Measurements from ENCODE around the gene NCKAP5. TPM values are rescaled to one million over a fixed set of nuclear protein-coding genes. Genes with fewer than 3 reads are reported as not detected.
"Not testable (repeated sequence)": the region's sequence is repeated elsewhere in the genome, so short reads cannot be mapped to it uniquely, and the experiment has no call there.

NCKAP5 gene
- total RNA-seq, 1 donor from 2014 or later, result 33.3 TPM

DNA sequence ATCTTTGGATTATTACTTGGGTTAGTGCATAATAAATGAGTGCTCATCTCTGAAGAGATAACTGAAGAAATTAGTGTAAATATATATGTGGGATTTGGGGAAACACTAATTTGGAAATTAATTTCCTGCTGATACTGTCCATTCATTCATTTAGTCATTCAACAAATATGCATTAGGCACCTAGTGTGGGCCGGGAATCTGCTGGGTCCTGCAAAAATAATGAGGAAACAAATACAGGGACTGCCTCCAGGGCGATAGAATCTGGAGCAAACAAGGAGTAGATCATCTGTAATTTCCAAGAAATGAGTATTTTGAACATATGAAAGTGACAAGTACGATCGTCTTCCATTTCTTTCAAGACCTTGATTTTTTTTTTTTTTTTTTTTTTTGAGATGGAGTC lies 694.5 kb downstream of the NCKAP5 start:
- no peak for DNase-seq

DNA sequence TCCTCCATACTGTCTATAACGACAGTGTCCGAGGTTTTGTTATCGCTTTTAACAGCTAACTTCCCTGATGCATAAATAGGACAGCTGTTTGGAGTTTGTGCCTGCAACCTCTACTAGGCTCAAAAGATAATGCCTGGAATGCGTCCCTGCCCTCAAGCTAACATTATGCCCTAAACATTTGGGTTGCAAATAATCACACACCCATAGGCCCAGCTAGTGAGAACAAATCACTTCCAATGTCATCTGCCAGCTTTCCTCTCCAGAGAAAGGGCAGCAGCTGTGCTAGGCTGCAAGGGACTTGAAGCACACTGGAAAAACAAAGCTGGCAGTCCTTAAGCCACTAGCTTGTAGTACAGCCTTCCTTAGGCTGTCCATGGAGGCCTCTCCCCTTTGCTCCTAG lies 696.4 kb downstream of the NCKAP5 start:
- peak; percentile 6 for DNase-seq

DNA sequence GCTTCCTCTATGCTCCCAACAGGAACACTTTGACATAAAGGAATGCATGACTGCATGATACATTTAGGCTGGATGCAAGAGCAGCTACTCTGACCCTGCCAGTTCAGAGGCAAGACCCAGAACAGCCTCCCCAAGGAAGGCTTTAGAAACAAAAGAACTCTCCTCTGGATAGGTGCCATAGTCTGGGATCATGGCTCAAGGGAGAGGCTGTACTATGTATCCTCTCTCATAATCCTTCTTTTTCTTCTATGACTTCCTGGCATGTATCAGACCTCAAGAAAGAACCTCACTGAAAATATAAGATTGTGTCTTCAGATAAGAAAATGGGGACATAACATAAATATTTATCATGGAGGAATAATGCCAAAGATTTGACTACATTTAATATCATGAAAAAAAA lies 704.3 kb downstream of the NCKAP5 start:
- DNase-seq, result no peak

DNA sequence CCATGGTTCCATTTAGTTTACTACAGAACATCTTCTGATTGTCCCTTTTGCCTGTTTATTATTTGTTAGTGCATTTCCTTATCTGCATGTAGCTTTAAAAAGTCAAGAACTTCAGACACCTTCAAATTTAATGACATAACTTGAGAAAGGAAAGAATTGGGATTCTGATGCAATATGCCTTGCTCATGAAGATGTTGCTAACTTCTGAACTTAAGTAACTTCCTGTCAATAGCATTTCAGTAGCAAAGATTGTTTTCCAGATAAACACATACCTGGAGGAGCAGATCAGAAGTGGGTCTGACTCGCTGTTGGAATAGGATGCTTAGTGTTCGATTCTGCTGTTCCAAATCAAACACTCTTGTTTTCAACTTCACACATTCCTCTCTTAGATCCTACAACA lies 708.0 kb downstream of the NCKAP5 start:
- no peak for DNase-seq

DNA sequence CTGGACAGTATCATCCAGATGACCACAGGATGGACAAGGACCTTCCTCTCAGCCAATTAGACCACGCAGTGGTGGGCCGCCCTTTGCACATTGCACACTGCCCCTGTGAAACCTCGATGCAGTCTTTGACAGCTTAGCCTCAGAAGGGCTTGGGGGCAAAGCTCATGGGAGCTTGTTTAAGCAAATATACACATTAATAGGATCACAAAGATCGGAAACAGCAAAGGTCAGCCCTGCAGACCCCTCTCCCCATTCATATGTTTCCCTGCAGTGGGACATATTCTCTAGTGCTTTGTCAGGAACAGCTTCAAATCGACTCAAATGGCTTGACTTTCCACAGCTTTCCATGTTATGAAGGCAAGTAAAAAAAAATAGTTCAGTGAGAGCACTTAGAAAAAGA lies 708.7 kb downstream of the NCKAP5 start:
- DNase-seq, result no peak

DNA sequence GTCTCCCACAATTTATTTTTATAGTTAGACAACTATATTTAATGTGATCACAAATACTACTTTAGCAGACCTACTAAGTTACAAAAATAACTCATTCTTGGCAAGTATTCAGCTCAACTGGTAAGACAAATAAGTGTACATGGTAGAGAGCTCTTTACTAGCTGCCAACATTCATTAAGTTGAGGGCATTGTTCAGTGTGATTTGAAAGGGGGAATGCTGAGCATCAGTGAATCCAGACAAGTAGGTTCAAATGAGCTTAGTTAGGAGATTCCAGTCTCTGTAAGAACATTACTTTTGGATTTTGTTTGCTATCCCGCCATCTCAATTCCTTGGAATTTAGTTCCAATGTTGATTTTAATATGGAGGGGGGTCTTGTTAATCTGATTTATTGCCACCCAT lies 710.9 kb downstream of the NCKAP5 start:
- DNase-seq, result no peak

DNA sequence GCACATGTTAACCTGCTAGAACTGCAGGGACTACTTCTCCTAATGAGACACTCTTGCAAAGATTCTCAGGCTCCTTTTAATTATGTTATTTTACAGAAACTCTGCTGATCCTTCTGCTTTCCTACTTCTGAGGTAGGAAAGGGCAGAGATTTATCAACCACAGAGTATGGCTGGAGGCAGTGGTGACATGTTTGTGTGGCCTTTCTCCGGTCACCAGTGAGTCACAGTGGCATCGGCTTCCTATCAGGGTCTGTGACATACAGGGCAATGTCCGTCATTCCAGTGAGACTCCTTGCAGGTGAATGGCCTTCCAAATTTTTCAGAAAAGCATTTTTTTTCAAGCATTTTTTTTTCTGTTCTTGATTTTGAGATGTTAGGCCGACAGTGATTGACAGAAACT lies 717.6 kb downstream of the NCKAP5 start:
- DNase-seq, result no peak

DNA sequence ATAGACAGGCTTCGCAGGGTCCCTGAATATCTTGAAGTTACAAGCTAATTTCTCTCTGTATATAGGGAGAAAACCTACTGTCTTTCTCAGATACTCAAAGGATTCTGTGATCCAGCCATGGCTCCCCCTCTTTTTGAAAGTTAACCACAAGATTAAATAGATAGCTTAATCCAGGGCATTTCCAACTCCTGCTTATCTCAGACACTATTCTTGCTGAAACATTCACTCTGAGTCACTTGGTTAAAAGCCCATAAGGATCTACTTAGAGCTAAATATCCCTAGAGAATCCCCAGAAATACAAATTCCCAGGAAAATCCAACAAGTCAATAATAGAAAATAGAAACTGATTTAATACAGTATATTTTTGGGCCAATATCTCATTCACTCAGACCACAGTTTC lies 719.1 kb downstream of the NCKAP5 start:
- DNase-seq, result peak; percentile 3

DNA sequence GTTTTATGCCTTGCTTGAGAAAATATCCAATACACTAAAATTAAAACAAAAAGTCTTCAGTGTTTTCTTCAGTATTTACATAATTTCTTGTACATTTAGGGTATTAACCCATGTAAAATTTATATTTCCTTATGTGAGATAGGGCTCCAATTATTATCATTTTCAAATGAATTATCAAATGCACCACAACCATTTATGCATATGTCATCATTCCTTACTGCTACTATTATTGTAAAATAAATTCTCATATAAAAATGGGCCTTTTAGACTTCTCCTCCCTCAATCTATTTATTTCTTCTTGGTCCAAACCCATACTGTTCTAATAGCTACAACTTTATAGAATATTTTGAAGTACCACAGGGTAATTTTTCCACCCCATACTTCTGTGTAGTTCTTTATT lies 722.9 kb downstream of the NCKAP5 start:
- no peak for DNase-seq

DNA sequence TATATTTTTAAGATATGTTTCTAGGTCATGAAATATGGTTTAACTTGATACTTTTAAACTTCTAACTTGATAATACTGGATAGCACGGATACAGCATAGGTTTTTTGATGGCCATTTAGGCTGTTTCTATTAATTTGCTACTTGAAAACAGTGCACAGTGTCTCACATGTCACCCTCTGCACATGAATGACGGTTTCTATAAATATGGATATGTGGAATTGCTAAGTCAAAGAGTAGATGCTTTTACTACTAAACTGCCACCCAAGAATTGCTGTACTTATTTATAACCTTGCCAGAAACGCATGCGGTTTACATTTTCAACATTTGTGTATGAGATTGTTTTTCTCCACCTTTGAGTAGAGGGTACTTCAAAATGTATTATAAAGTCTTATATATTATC lies 723.7 kb downstream of the NCKAP5 start:
- DNase-seq, result no peak

DNA sequence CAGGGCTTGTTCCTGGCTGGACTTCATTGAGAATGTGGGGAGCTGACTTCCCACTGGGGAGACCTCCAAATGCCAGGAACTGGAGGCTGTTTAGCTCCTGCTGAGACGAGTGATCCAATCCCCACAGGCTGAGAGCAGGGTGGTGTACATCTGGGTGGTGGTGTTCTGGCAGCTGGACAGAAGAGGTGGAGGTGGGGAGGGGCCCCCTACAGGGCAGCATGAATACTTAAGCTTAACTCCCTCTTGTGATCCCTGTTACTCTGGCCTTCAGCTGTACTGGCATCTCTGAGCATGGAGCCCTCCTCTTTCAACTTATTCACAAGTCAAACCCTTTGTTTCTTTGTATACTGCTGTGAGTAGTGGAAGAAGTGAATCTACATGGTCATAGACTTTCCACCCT lies 730.5 kb downstream of the NCKAP5 start:
- no peak for DNase-seq

DNA sequence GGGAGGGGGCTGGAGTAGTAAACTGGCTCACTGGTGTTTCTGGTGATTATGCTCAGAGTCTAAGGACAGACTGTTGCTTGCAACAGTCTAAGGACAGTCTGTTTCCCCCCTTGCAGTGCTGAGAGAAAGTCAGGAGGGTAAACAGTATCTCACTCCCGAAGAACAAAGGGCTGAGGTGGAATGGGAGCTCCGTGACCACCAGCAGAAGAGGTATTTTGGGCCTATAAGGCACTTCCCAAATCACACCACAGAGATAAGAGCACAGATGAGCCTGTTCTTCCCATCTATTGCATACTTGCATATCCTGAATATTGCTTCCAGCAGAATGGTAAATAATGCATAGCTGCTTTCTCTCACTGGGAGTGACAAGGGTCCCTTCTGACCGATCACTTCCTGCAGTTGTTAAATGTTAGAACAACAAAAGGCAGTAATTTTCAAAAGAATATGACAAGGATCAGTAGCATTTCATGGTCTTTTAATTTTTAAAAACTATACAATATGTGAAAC lies 737.9 kb downstream of the NCKAP5 start:
- DNase-seq, result no peak

DNA sequence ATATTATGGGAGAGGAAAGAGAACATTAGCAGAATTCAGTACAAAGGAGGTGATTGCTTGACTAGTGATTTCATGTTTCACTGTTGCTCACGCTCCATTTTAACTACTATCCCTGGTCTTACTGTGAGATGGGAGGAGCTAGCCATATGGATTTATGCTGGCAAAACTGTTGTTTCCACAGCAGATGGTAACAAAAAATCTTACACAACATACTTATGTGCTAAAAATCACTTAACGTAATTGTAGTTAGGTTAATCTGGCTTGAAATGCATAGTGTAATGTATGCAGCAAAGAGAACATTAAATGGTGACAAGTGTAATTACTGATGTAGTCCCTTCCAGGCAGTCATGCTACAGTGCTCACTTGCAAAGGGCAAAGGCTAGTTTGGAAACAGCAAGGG lies 742.7 kb downstream of the NCKAP5 start:
- DNase-seq, result no peak

DNA sequence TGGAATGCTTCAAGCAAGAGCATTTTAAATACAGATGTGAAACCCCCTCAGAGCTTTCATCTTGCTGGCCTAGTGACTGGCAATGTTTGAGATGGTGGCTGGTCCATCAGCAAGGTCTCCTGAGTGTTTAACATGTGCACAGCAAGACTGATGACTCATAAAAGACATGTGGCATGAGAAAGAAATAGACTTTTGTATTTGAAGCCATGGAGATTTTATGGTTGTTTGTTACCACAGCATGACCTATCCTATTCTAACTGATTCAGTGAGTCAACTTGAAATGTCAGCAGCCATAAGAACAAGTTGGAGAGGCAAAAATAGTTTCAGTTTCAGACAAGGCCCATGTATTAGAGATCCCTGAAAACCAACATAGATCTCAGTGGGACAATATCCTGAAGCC lies 743.5 kb downstream of the NCKAP5 start:
- no peak for DNase-seq

DNA sequence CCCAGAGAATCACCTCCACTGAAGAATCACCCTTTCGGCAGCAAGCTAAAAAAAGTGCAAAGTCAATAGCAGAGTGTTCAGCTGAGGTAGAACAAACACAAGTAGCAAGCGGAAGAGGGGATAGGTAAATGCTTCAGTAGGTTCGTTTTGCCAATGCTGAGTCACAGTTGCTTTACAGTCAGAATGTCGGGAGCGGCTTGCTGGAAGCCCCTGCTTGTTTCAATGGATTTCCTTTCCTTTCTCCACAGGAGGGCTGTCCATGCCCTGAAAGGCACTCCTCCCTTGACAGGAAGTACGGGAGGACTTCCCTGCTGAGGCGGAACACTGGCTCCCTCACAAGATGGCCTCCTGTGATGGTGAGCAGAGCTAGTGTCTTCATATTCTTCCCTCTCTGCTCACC lies 752.0 kb downstream of the NCKAP5 start:
- DNase-seq, result no peak

DNA sequence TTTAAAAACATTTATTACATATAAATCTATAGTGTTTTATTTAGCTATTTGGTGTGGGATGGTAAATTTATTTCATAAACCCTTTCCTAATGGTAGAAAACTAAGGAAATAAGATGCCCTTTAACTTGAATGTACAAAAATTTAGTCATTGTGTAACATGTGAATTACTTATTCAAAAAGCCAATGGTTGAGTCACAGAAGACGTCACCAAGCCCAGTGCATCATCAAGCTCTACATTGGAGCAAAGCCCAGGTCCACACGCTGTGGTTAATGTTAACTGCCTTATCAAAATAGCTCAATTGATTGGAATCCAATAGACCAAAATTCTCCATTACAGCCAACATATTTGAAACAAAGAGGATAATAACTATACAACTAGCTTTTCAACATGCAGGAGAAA lies 752.7 kb downstream of the NCKAP5 start:
- DNase-seq, result no peak

DNA sequence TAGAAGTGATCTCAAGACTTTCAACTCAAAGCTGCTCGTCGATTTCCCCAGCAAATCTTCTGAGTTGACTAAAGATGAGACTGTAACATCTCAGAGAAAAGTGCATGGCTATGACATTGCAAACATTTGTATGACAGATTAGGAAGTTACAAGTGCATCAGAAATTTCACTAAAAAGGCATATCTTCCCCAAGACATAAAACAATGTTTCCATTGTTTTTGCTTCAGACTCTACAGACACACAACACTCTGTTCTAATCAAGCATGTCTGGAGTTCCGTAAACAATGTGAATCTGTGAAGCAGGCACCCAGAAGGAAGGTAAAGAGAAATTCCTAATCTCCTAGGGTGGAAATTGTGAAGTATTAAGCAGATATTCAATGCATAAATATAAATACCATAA lies 753.6 kb downstream of the NCKAP5 start:
- DNase-seq, result no peak

DNA sequence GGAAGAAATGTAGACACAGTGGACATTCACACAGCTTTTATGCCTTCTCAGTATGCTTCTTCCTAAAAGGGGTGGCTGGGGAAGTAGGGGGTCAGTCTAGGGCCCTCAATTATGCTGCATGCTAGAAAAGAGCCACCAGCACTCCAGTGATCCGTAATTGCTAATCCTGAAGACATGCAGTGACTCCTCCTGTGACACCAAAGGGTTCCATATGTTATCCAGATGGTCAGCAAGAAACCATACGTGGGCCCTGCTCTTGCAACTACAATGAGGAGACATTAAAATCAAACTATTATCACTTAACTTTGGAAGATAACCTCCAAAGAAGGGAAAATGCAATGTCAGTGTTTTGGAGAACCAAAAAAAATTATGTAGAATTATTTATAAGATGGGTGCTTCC lies 754.8 kb downstream of the NCKAP5 start:
- DNase-seq, result no peak

DNA sequence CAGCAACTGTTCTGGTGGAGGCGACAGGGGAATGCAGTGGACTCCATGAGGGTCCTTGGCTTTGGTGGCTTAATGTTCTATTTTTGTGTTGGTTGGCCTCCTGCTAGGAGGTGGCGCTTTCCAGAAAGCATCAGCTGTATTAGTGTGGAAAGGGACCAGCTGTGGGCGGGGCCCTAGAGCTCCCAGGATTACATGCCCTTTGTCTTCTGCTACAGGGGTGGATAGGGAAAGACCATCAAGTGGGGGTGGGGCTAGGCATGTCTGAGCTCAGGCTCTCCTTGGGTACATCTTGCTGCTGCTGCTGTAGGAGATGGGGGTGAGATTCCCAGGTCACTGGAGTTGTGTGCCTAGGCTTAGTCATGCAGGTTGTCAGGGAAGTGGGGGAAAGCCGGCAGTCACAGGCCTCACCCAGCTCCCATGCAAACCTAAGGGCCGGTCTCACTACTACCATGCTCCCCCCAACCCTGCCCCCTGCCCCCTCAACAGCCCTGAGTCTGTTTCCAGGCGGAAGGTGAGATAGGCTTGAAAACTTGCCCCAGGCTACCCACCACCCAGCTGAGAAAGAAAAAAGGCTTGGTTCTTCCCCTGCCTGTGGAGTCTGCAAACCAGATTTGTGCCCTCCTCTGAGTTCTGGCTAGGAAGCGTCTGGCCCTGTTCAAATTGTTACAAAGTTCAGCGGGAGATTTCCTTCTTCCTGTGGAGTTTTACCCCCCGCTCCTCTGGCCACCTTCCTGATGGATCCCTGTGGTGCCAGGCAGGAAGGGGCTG lies 756.9 kb downstream of the NCKAP5 start:
- DNase-seq, result no peak

DNA sequence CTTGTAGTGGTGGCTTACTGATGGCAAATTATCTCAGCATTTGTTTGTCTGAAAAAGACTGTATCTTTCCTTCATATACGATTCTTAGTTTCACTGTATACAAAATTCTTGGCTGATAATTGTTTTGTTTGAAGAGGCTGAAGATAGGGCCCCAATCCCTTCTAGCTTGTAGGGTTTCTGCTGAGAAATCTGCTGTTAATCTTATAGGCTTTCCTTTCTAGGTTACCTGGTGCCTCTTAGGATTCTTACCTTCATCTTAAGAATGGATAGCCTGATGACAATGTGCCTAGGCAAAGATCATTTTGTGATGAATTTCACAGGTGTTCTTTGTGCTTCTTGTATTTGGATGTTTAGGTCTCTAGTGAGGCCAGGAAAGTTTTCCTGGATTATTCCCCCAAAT lies 758.3 kb downstream of the NCKAP5 start:
- not testable (repeated sequence) for DNase-seq

DNA sequence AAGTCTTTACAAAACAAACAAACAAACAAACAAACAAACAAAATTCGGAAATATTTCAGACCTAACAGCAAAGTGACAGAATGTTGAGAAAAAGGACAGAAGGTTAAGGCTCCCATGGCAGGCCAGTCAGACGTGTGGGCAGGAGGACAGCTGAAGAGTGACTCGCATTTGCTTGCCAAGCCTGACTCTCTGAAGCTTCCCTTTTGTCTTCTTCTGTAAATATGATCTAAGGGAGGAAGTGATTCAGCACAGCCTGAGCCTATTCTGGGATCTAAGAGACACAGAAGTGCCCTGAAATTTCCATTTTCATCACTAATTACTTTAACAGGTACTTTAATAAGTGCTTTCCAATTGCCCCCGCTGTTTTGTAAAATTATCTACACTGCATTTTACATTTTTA lies 764.2 kb downstream of the NCKAP5 start:
- DNase-seq, result no peak

DNA sequence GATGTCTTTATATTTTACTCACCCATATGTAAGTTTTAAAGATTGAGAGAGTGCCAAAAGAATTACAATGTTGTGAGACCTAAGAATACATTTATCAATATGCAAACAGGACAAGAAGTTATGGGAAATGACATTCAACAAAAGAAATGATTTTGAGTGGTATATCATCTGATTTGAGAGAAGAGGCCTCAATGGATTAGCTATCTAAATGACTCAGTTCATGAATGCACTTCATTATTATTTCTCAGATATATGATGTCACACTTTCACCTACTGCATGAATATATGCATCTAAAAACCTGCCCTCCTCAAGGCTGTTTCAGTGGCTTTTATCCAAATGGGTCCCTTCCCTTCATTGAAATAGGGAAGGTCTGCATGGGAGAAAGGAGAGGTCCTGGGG lies 769.9 kb downstream of the NCKAP5 start:
- DNase-seq, result no peak

DNA sequence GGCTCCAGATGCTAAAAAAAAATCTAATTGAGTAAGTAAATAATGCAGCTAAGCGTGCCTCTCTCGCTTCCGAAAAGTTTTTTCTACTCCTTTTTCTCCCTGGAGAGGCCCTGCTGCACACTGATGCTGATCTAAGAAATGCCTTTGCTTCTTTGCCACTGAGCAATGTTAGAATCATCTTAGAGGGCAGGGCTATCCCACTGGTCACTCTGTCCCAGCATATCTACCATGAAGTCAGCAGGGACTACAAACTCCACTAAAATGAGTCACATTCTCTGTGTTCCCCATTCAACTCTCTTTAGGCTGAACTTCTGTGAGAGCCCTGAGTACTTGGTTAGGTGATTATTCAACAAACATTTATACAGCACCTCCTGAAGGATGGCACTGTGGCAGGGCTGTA lies 770.7 kb downstream of the NCKAP5 start:
- no peak for DNase-seq

DNA sequence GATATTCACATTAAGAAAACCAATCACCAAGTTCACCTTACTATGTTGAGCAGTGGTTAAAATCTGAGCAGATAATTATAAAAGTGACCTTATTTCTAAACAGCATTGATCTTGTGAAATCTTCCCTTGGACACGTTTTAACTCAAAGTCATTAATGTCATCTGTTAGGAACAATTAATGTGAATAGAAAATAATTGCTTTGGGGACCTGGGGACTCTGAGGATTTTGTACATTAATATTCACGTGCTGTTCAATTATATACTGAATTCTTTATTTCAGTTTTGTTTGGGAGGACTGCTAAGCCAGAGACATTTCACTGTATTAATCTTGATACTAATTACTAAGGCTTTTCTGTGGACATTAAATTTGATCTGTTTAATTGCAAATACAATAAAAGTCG lies 771.2 kb downstream of the NCKAP5 start:
- no peak for DNase-seq

DNA sequence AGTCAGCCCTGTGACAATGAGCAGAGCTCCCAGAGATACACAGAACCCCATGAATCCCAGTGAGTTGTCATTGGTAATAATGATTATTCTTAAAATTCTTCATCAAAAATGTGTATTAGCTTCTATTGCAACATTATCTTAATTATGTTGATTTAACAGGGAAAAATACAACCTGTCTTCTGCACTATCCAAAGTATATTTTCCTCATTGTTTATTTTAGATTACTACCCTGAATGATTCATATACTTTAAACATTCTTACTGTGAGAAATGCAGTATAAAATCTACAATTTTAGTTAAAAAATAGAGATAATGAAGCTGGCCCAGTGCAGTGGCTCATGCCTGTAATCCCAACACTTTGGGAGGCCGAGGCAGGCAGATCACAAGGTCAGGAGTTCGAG lies 773.0 kb downstream of the NCKAP5 start:
- no peak for DNase-seq

All from skin of body (tissue), 2 donors.